ENCODE data around the gene NFE2L2. TPM values are rescaled to one million over a fixed set of nuclear protein-coding genes. Genes with fewer than 3 reads are reported as not detected.
A peak's percentile ranks its signal among the peaks of the same experiment; 100 is the strongest.

The NFE2L2 gene
- polyA plus RNA-seq, 1 of the 3 experiments (the other 2 are of a cell fraction) = 40.9 TPM

DNA sequence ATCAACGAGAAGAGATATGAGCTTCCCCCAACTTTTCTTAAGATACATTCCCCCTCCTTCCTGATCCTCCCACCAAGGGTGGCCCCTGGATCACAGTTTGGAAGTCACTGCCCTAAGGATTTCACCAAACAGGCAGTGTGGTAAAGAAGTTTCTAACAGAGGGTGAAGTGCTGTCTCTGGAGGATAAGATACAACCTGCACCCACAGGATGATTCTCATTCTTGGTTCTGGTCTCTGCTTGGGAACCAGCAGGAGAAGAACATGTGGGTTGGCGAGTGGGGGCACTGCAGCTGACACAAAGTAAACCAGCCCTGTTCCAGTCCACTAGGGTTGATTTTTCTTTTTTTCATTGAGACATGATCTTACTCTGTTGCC, 9.3 kb downstream of the NFE2L2 start:
- H3K79me2 ChIP-seq (ENCODE audit: insufficient read depth) = peaks cover 100% of the 10 kb centered on the region
- H3K27ac ChIP-seq (ENCODE audit: low read depth in 2 of 2, low read length in 1 of 2) = peak overlapping the region in 1 of 2 experiments; percentile 20; a peak in 1 of 4 replicates
- H3K4me3 ChIP-seq (ENCODE audit: low read depth in 2 of 2, low read length in 1 of 2) = no peak overlapping the region
- H3K4me1 ChIP-seq (ENCODE audit: control insufficient read depth in 1 of 2, insufficient read depth in 2 of 2, low read depth in 1 of 2, low read length in 1 of 2) = peaks cover 6 to 24% of the 10 kb centered on the region in 2 experiments; a peak in 2 of 4 replicates
- WGBS (ENCODE audit: low lambda C conversion rate) = 63% methylated on average over 2 of the region's 2 CpGs
- H3F3A ChIP-seq (replicated peaks; ENCODE audit: insufficient read depth) = peaks cover 3% of the 10 kb centered on the region
- H3K9me3 ChIP-seq = peaks cover 4% of the 10 kb centered on the region; the same call in 1 of the 2 replicates
- peak overlapping the region; percentile 15; the same call in 1 of the 2 replicates for H3K4me2 ChIP-seq
- no peak overlapping the region for H3K9ac ChIP-seq
- ChIA-PET POLR2A (no interaction called here), CTCF (interaction anchor here (0.8 to 8.9 kb wide), 6 partner anchors 8 to 53 kb away, joined by 3 to 67 read pairs (median 3); partner anchors contain the start of gene NFE2L2)
- no peak for TF ChIP-seq NFIC (IDR thresholded peaks at IDR 0.05; ENCODE audit: borderline replicate concordance)
- TF ChIP-seq NRF1 (IDR thresholded peaks at IDR 0.05; ENCODE audit: low read depth, low read length) = no peak
- no peak for TF ChIP-seq JUND (IDR thresholded peaks at IDR 0.05)
- TF ChIP-seq CHD2 (IDR thresholded peaks at IDR 0.05; ENCODE audit: low read length, partially characterized antibody) = no peak
- no peak for TF ChIP-seq CTCF (IDR thresholded peaks at IDR 0.05)
- TF ChIP-seq GATA2 (CRISPR knock-in tag; IDR thresholded peaks at IDR 0.05) = no peak
- TF ChIP-seq MXI1 (IDR thresholded peaks at IDR 0.05; ENCODE audit: low read depth, low read length) = no peak
- TF ChIP-seq RFX5 (IDR thresholded peaks at IDR 0.05; ENCODE audit: low read length) = no peak
- H3K36me3 ChIP-seq (replicated peaks in 1 of 2; ENCODE audit: control insufficient read depth in 1 of 2, insufficient read depth in 2 of 2, low read length in 1 of 2) = peaks cover 15 to 20% of the 10 kb centered on the region in 2 experiments
- DNase-seq = no peak
- H2AFZ ChIP-seq (ENCODE audit: low read depth) = no peak overlapping the region
- no peaks in the 10 kb centered on the region for H3K9me2 ChIP-seq
- no peaks in the 10 kb centered on the region for H3K27me3 ChIP-seq (ENCODE audit: insufficient read depth)
- peaks cover 99% of the 10 kb centered on the region for H4K20me1 ChIP-seq (ENCODE audit: insufficient read depth)

DNA sequence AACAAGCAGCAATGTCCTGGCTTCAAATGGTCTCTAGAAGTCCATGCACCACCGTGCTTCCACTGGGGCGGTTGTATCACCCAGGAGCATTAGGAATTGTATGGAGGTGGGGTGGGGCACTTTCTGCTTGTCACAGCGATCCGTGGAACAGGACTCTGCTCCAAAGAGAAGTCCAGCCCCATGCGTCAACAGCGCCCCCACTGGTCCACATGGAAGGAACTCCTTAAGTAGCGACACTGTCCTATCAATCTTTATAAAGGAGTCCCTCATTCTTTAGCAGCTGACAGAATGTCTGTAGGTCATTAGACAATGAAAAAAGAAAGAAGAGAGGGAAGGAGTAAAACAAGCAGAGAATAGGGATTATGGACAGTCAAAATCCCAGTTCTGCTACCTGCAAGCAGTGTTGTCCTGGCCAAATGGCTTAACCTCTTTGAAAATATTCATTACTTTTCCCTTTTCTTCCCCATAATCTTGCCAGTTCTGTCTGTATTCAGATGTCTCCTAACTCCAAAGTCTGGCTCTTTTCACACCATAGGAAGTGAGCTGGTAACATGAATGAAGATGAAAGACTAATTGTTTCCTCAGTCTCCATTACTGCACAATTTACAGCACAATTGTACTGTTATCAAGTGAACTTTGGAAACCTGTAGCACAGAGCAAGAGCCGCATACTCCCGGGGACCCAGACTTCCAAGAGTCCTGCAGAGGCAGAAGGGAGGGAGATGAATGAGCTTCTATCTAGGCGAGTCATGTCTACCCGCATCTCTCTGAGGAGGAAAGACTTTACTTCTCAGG, 9.9 kb downstream of the NFE2L2 start:
- Histone ChIP-seq H4K20me1 (ENCODE audit: insufficient read depth) (peaks cover 98% of the 10 kb centered on the region), H3F3A (replicated peaks; ENCODE audit: insufficient read depth) (peaks cover 3% of the 10 kb centered on the region), H3K36me3 (replicated peaks in 1 of 2; ENCODE audit: control insufficient read depth in 1 of 2, insufficient read depth in 2 of 2, low read length in 1 of 2) (peaks cover 15 to 24% of the 10 kb centered on the region in 2 experiments), H3K4me3 (ENCODE audit: low read depth in 2 of 2, low read length in 1 of 2) (no peak overlapping the region), H3K4me1 (ENCODE audit: control insufficient read depth in 1 of 2, insufficient read depth in 2 of 2, low read depth in 1 of 2, low read length in 1 of 2) (peaks cover 6 to 24% of the 10 kb centered on the region in 2 experiments; a peak in 2 of 4 replicates), H3K9me3 (peaks cover 4% of the 10 kb centered on the region; the same call in 1 of the 2 replicates), H3K9ac (no peak overlapping the region), H2AFZ (ENCODE audit: low read depth) (no peak overlapping the region), H3K4me2 (no peak overlapping the region), H3K79me2 (ENCODE audit: insufficient read depth) (peaks cover 100% of the 10 kb centered on the region), H3K27me3 (ENCODE audit: insufficient read depth) (no peaks in the 10 kb centered on the region), H3K9me2 (no peaks in the 10 kb centered on the region), H3K27ac (ENCODE audit: low read depth in 2 of 2, low read length in 1 of 2) (peak overlapping the region in 1 of 2 experiments; percentile 20; a peak in 1 of 4 replicates)
- POLR2A ChIA-PET = no interaction called here
- DNase-seq = peak; percentile 24
- TF ChIP-seq FOSL2 (IDR thresholded peaks at IDR 0.05; ENCODE audit: borderline replicate concordance, low read depth) (no peak), CTCF (IDR thresholded peaks at IDR 0.05) (peak; percentile 57), YY1 (IDR thresholded peaks at IDR 0.05; ENCODE audit: low read depth) (no peak), RFX5 (IDR thresholded peaks at IDR 0.05; ENCODE audit: low read length) (no peak), FOXJ3 (CRISPR knock-in tag; IDR thresholded peaks at IDR 0.05) (no peak), POLR2AphosphoS5 (IDR thresholded peaks at IDR 0.05; ENCODE audit: low read depth, low read length) (no peak), GATA2 (CRISPR knock-in tag; IDR thresholded peaks at IDR 0.05) (no peak), RAD21 (IDR thresholded peaks at IDR 0.05; ENCODE audit: low read length) (peak; percentile 11; the same call in 1 of the 2 replicates)
- TF ChIP-seq, protein P1, sequence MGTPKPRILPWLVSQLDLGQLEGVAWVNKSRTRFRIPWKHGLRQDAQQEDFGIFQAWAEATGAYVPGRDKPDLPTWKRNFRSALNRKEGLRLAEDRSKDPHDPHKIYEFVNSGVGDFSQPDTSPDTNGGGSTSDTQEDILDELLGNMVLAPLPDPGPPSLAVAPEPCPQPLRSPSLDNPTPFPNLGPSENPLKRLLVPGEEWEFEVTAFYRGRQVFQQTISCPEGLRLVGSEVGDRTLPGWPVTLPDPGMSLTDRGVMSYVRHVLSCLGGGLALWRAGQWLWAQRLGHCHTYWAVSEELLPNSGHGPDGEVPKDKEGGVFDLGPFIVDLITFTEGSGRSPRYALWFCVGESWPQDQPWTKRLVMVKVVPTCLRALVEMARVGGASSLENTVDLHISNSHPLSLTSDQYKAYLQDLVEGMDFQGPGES (IDR thresholded peaks at IDR 0.05; ENCODE audit: low read depth, low read length) = no peak
- 70% methylated on average over 11 of the region's 11 CpGs for WGBS (ENCODE audit: low lambda C conversion rate)
- CTCF ChIA-PET = interaction anchor here (0.8 to 8.9 kb wide), 8 partner anchors 8 to 215 kb away, joined by 3 to 67 read pairs (median 3); partner anchors contain the start of gene NFE2L2
